CD4-positive, alpha-beta T cell (primary cell): ENCODE measurements around the gene ALDH1L2. TPM values are rescaled to one million over a fixed set of nuclear protein-coding genes. Genes with fewer than 3 reads are reported as not detected.
"Not testable (repeated sequence)": the region's sequence is repeated elsewhere in the genome, so short reads cannot be mapped to it uniquely, and the experiment has no call there.

Experiments used
- ATAC-seq: fragments of 200-7000 bp; cut with Tn5 transposase; one replicate; pipeline ENCODE4 v1.10.0; 2022; ENCODE audit warnings: mild to moderate bottlenecking; ENCODE audit not compliant: poor library complexity
- CTCF ChIA-PET: fragments of 350-600 bp; sonication (Branson Sonifier 250); formaldehyde crosslinking; loops from one replicate; lab custom pipeline; 2021; ENCODE audit warnings: antibody characterized with exemption, inconsistent platforms; lab: Charles Lee
- POLR2A ChIA-PET: fragments of 350-600 bp; sonication (Branson Sonifier 250); formaldehyde crosslinking; loops from one replicate; lab custom pipeline; 2021; ENCODE audit warnings: antibody characterized with exemption, inconsistent platforms; lab: Charles Lee
- DNase-seq, 14 experiments: peaks; one replicate each; pipeline ENCODE4 v3.0.0-alpha.2; 2013 to 2020; ENCODE audit warnings: mixed read lengths in 2 of 14
- H3K27ac ChIP-seq, 2 donors: one replicate each; pipeline versions ENCODE4 v1.5.1 to v1.7.0; 2013; ENCODE audit warnings: low read length in 2 of 2, low read depth in 1 of 2, mild to moderate bottlenecking in 1 of 2
- H3K27me3 ChIP-seq, 2 experiments: 1 replicate in 1 of 2; 2 replicates in 1 of 2; pipeline versions ENCODE4 v1.6.1 to v1.7.0; 2013; ENCODE audit warnings: low read length in 2 of 2, control low read depth in 1 of 2, mild to moderate bottlenecking in 1 of 2, moderate library complexity in 1 of 2; ENCODE audit not compliant: insufficient read depth in 2 of 2, control insufficient read depth in 1 of 2
- H3K36me3 ChIP-seq: one replicate; pipeline ENCODE4 v1.6.1; 2013; ENCODE audit warnings: low read length, control low read depth; ENCODE audit not compliant: insufficient read depth
- H3K4me1 ChIP-seq: one replicate; pipeline ENCODE4 v1.6.1; 2013; ENCODE audit warnings: low read length, control low read depth; ENCODE audit not compliant: insufficient read depth
- H3K4me3 ChIP-seq: one replicate; pipeline ENCODE4 v1.5.1; 2013; ENCODE audit warnings: mild to moderate bottlenecking, low read length, moderate library complexity
- H3K9me3 ChIP-seq, 2 experiments: 1 replicate in 1 of 2; 2 replicates in 1 of 2; pipeline versions ENCODE4 v1.6.1 to v1.7.0; 2013; ENCODE audit warnings: low read length in 2 of 2, mild to moderate bottlenecking in 2 of 2, control low read depth in 1 of 2, moderate library complexity in 1 of 2; ENCODE audit not compliant: control insufficient read depth in 1 of 2, insufficient read depth in 1 of 2
- H3K27ac Mint-ChIP-seq: one replicate; pipeline ENCODE4 v1.8.0; 2020; ENCODE audit warnings: mixed read lengths
- H3K27me3 Mint-ChIP-seq: one replicate; pipeline ENCODE4 v1.8.0; 2021; ENCODE audit warnings: mixed read lengths
- H3K36me3 Mint-ChIP-seq: one replicate; pipeline ENCODE4 v1.8.0; 2021; ENCODE audit warnings: low read depth, mixed read lengths
- H3K4me1 Mint-ChIP-seq: one replicate; pipeline ENCODE4 v1.8.0; 2021; ENCODE audit warnings: low read depth, mixed read lengths
- H3K4me3 Mint-ChIP-seq: one replicate; pipeline ENCODE4 v1.8.0; 2020; ENCODE audit warnings: mild to moderate bottlenecking, mixed read lengths
- H3K9me3 Mint-ChIP-seq: one replicate; pipeline ENCODE4 v1.8.0; 2020; ENCODE audit warnings: mixed read lengths
- intact Hi-C, 2 experiments: fragments of 100-400 bp; cut with DNase I in 1 of 2; cut with micrococcal nuclease in 1 of 2; formaldehyde crosslinking; loops; one replicate each; pipeline versions ENCODE4 v1.15.1 to v1.9.0; 2023 to 2025; cut with DNase I, micrococcal nuclease
- total RNA-seq, 174 experiments: library from RNA in 2 of 174; stranded (reverse) in 2 of 174; gene quantifications; one replicate each; pipeline ENCODE4 v1.2.3 and lab custom pipeline; 2021 to 2026
- TF ChIP-seq, protein P1 (sequence below): fragments of 200-600 bp; IDR thresholded peaks from one replicate; pipeline ENCODE4 v1.8.0; 2022; ENCODE audit warnings: antibody characterized with exemption, mild to moderate bottlenecking

The ALDH1L2 gene
- total RNA-seq, 2 experiments from 2014 or later = 0.03 TPM; not detected in 1

DNA sequence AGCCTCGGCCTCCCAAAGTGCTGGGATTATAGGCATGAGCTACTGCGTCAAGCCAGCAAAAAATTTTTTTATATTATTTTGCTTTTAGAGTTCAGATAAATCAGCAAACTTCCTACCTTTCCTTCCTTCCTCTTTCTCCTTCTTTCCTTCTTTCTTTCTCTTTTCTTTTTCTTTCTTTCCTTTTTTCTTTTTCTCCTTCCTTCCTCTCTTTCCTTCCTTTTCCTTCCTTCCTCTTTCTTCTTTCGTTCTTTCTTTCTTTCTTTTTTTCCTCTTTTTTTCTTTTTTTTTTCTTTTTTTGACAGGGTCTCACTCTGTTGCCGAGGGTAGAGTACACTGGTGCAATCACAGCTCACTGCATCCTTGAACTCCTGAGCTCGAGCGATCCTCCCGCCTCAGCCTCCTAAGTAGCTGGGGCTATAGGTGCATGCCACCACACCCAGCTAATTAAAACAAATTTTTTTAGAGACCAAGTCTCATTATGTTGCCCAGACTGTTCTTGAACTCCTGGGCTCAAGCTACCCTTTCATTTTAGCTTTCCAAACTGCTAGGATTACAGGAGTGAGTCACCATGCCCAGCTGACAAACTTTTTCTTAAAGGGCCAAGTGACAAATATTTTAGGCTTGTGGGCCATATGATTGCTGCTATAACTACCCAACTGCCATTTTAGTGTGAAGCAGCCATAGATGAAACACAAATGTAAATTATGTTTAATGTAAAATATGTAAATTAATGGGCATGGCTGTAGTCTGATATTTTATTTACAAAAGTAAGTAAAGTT is 16.1 kb upstream of the ALDH1L2 start:
- CTCF ChIA-PET = no interaction called here
- intact Hi-C loops = loop anchor here in 1 of 2 experiments (5.0 to 10.0 kb wide), 2 partner anchors 958 to 1036 kb away; partner anchors contain the start of gene HCFC2

DNA sequence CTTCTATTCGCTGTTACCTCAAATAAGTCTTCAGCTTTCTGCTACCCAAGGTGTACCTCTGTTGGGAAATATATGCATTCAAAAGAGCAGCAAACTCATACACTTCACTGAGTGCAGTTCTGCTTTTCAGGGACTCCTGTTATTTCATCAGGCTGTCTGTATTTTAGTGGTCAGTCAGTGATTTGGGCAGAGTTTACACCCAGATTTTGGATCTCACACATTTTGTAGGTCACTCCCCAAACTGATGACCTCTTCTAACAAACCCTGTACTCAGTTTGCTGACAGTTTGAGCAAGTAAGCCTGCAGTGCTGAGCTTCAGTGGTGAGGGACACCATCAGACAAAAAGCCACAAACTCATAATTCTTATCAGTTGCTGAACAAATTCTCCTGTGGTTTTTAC is 15.1 kb upstream of the ALDH1L2 start:
- peaks cover 31% of the 10 kb centered on the region for H3K27me3 Mint-ChIP-seq
- no peak overlapping the region for H3K4me3 Mint-ChIP-seq

More for the DNA sequence above, 16.1 kb upstream of the ALDH1L2 start:
- no peak overlapping the region for H3K4me3 ChIP-seq
- peaks cover 4 to 7% of the 10 kb centered on the region in 2 experiments for H3K27me3 ChIP-seq
- H3K4me3 Mint-ChIP-seq = no peak overlapping the region
- no peak overlapping the region for H3K27ac ChIP-seq
- no peak overlapping the region for H3K27ac Mint-ChIP-seq
- H3K36me3 Mint-ChIP-seq = no peaks in the 10 kb centered on the region
- TF ChIP-seq, protein P1, sequence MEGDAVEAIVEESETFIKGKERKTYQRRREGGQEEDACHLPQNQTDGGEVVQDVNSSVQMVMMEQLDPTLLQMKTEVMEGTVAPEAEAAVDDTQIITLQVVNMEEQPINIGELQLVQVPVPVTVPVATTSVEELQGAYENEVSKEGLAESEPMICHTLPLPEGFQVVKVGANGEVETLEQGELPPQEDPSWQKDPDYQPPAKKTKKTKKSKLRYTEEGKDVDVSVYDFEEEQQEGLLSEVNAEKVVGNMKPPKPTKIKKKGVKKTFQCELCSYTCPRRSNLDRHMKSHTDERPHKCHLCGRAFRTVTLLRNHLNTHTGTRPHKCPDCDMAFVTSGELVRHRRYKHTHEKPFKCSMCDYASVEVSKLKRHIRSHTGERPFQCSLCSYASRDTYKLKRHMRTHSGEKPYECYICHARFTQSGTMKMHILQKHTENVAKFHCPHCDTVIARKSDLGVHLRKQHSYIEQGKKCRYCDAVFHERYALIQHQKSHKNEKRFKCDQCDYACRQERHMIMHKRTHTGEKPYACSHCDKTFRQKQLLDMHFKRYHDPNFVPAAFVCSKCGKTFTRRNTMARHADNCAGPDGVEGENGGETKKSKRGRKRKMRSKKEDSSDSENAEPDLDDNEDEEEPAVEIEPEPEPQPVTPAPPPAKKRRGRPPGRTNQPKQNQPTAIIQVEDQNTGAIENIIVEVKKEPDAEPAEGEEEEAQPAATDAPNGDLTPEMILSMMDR = no peak
- H3K36me3 ChIP-seq = no peaks in the 10 kb centered on the region
- no peaks in the 10 kb centered on the region for H3K4me1 ChIP-seq
- POLR2A ChIA-PET = no interaction called here
- H3K27me3 Mint-ChIP-seq = peaks cover 38% of the 10 kb centered on the region
- peaks cover 9 to 10% of the 10 kb centered on the region in 2 experiments for H3K9me3 ChIP-seq
- ATAC-seq (no peak), DNase-seq (no peak)
- H3K4me1 Mint-ChIP-seq = no peaks in the 10 kb centered on the region
- H3K9me3 Mint-ChIP-seq = peaks cover 2% of the 10 kb centered on the region

DNA sequence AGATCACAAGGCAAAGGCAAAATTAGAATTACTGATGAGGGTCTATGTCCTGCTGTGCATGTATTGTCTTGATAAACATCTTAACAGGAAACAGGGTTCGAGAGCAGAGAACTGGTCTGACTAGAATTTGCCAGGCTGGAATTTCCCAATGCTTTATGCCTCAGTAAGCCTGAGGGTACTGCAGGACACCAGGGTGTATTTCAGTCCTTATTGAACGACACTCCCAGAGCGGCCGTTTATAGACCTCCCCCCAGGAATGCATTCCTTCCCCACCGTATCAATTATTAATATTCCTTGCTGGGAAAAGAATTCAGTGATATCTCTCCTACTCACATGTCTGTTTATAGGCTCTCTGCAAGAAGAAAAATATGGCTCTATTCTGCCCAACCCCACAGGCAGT is 11.1 kb upstream of the ALDH1L2 start:
- H3K36me3 Mint-ChIP-seq, H3K27ac ChIP-seq, ATAC-seq, DNase-seq, H3K27ac Mint-ChIP-seq, H3K27me3 ChIP-seq, H3K9me3 Mint-ChIP-seq, H3K4me3 ChIP-seq, intact Hi-C loops, H3K4me1 Mint-ChIP-seq, H3K4me1 ChIP-seq, H3K4me3 Mint-ChIP-seq, H3K36me3 ChIP-seq, CTCF ChIA-PET, POLR2A ChIA-PET: not testable (repeated sequence)
- peaks cover 24% of the 10 kb centered on the region for H3K27me3 Mint-ChIP-seq
- peaks cover 13 to 19% of the 10 kb centered on the region in 2 experiments for H3K9me3 ChIP-seq

More for the DNA sequence above, 15.1 kb upstream of the ALDH1L2 start:
- intact Hi-C loops = no loop called here
- H3K9me3 Mint-ChIP-seq = peaks cover 5% of the 10 kb centered on the region
- no peak overlapping the region for H3K27ac ChIP-seq
- ChIA-PET CTCF (no interaction called here), POLR2A (no interaction called here)
- H3K27ac Mint-ChIP-seq = no peak overlapping the region
- no peaks in the 10 kb centered on the region for H3K36me3 ChIP-seq
- peaks cover 13 to 17% of the 10 kb centered on the region in 2 experiments for H3K9me3 ChIP-seq
- H3K36me3 Mint-ChIP-seq = no peaks in the 10 kb centered on the region
- TF ChIP-seq, protein P1 = no peak
- H3K4me3 ChIP-seq = no peak overlapping the region
- ATAC-seq (no peak), DNase-seq (no peak)
- H3K4me1 Mint-ChIP-seq = no peaks in the 10 kb centered on the region
- H3K27me3 ChIP-seq = peaks cover 0 to 3% of the 10 kb centered on the region in 2 experiments
- H3K4me1 ChIP-seq = no peaks in the 10 kb centered on the region
